Endothelial cell (in vitro differentiated cells): ENCODE data around the gene FLRT2. TPM values are rescaled to one million over a fixed set of nuclear protein-coding genes. Genes with fewer than 3 reads are reported as not detected.

Source experiments
- DNase-seq: peaks from one replicate; pipeline ENCODE4 v3.0.0; 2021; ENCODE audit warnings: low spot score
- H3K27ac Mint-ChIP-seq: one replicate; pipeline ENCODE4 v1.8.0; 2021; ENCODE audit warnings: mixed read lengths, inconsistent platforms; ENCODE audit not compliant: unreplicated experiment
- H3K27me3 Mint-ChIP-seq: one replicate; pipeline ENCODE4 v1.8.0; 2021; ENCODE audit warnings: mild to moderate bottlenecking, moderate library complexity, mixed read lengths, inconsistent platforms; ENCODE audit not compliant: unreplicated experiment
- H3K36me3 Mint-ChIP-seq: one replicate; pipeline ENCODE4 v1.8.0; 2021; ENCODE audit warnings: mild to moderate bottlenecking, low read depth, mixed read lengths, inconsistent platforms; ENCODE audit not compliant: unreplicated experiment
- H3K4me1 Mint-ChIP-seq: one replicate; pipeline ENCODE4 v1.8.0; 2021; ENCODE audit warnings: mild to moderate bottlenecking, mixed read lengths, inconsistent platforms; ENCODE audit not compliant: unreplicated experiment
- H3K4me3 Mint-ChIP-seq: one replicate; pipeline ENCODE4 v1.8.0; 2021; ENCODE audit warnings: mild to moderate bottlenecking, mixed read lengths, inconsistent platforms; ENCODE audit not compliant: unreplicated experiment
- H3K9me3 Mint-ChIP-seq: one replicate; pipeline ENCODE4 v1.8.0; 2021; ENCODE audit warnings: mixed read lengths, inconsistent platforms; ENCODE audit not compliant: unreplicated experiment
- total RNA-seq: library from RNA; stranded (reverse); fragmentation: NEBNext Ultra II Directional; extraction: Animal tissue kit (Norgen Biotek cat#: 25700); gene quantifications from one replicate; pipeline ENCODE4 v1.2.1, GENCODE V29; 2021; ENCODE audit not compliant: unreplicated experiment
- TF ChIP-seq, protein P1 (sequence below): fragments of 200-600 bp; sonication (generic); IDR thresholded peaks from one replicate; pipeline ENCODE4 v1.5.0; 2021; ENCODE audit warnings: antibody characterized with exemption; ENCODE audit not compliant: unreplicated experiment

The FLRT2 gene
- total RNA-seq, 1 donor from 2014 or later = 7.8 TPM

DNA sequence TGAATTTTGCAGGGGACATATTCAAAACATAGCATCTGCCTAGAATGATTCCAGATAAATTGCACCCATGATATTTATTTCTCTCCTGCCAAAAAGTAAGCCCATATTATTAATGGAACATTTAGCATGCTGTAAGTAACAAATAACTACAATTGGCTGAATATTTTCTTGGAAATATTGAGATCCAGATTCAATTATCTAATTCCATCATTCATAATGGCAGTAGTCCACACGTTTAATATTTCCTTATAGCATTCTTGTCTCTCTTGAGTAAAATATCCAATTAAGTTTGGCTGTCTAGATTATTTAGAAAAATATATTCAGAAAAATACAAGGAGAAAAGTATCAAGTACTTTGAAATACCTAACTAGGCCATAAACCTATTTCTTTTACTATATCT lies 157.5 kb downstream of the FLRT2 start:
- no peaks in the 10 kb centered on the region for H3K4me1 Mint-ChIP-seq
- TF ChIP-seq, protein P1, sequence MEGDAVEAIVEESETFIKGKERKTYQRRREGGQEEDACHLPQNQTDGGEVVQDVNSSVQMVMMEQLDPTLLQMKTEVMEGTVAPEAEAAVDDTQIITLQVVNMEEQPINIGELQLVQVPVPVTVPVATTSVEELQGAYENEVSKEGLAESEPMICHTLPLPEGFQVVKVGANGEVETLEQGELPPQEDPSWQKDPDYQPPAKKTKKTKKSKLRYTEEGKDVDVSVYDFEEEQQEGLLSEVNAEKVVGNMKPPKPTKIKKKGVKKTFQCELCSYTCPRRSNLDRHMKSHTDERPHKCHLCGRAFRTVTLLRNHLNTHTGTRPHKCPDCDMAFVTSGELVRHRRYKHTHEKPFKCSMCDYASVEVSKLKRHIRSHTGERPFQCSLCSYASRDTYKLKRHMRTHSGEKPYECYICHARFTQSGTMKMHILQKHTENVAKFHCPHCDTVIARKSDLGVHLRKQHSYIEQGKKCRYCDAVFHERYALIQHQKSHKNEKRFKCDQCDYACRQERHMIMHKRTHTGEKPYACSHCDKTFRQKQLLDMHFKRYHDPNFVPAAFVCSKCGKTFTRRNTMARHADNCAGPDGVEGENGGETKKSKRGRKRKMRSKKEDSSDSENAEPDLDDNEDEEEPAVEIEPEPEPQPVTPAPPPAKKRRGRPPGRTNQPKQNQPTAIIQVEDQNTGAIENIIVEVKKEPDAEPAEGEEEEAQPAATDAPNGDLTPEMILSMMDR = no peak
- H3K4me3 Mint-ChIP-seq = no peak overlapping the region

DNA sequence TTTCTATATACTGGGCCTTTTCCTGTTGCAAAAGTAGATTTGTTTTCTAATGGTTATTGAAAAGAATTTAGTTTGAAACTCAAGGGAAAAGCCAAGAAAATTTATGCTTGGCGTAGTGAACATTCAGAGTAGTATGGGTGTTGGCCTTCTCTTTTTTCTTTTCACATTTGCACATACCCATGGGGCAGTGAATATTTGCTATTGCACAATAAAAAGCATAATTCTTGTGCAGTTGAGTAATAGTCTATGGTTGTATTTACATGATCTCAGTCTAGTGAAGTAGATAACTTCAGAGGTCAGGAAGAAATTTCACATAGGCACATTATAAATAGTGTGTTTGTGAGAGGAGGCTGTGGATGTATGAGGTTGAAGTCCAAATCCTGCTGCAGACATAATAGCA lies 158.1 kb downstream of the FLRT2 start:
- no peak overlapping the region for H3K4me3 Mint-ChIP-seq
- H3K4me1 Mint-ChIP-seq = no peaks in the 10 kb centered on the region
- H3K27me3 Mint-ChIP-seq = peaks cover 2% of the 10 kb centered on the region
- TF ChIP-seq, protein P1 = no peak
- H3K9me3 Mint-ChIP-seq = no peaks in the 10 kb centered on the region
- H3K27ac Mint-ChIP-seq = no peak overlapping the region
- no peak for DNase-seq
- H3K36me3 Mint-ChIP-seq = no peaks in the 10 kb centered on the region

More for the DNA sequence above, 157.5 kb downstream of the FLRT2 start:
- no peaks in the 10 kb centered on the region for H3K36me3 Mint-ChIP-seq
- H3K9me3 Mint-ChIP-seq = no peaks in the 10 kb centered on the region
- no peak overlapping the region for H3K27ac Mint-ChIP-seq
- DNase-seq = no peak
- H3K27me3 Mint-ChIP-seq = peaks cover 2% of the 10 kb centered on the region

DNA sequence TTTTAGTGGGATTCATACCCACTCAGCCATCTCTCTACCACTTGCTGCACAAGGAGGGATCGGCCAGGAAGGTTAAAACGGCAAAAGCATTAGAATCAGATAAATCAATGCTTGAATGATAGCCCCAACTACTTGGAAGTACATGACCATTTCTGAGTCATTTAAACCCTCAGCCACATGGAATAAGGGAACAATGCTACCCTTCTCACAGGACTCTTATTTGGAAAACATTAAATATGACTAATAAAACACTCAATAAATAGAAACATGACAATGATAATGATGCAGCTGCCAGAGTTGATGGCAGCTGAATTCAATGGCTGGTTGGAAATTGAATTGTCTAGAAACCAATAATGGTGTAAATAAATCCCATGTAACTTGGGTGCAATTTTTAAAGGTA lies 165.4 kb downstream of the FLRT2 start:
- Mint-ChIP-seq H3K9me3 (no peaks in the 10 kb centered on the region), H3K4me1 (no peaks in the 10 kb centered on the region), H3K4me3 (no peak overlapping the region), H3K36me3 (no peaks in the 10 kb centered on the region), H3K27ac (no peak overlapping the region), H3K27me3 (no peaks in the 10 kb centered on the region)
- no peak for DNase-seq
- TF ChIP-seq, protein P1 = no peak

DNA sequence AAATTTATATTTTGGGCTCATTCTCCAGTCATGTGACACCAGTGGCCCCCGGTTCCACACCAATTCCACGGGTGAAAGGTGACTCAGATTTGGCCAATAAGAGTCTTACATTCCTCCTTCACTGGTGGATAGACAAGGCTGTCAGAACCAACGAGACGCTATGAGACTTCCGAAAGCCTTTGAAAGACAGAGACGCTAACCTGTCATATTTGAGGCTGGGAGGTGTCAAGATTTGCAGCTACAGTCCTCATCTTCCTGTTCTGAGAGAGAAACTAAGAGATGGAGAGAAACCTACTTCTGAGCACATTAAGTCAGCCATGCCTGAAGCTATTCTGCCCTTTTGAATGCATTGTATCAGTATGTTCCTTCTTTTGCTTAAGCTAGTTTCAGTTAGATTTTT lies 171.2 kb downstream of the FLRT2 start:
- no peak overlapping the region for H3K27ac Mint-ChIP-seq
- no peaks in the 10 kb centered on the region for H3K27me3 Mint-ChIP-seq
- H3K4me3 Mint-ChIP-seq = no peak overlapping the region
- DNase-seq = no peak
- H3K36me3 Mint-ChIP-seq = no peaks in the 10 kb centered on the region
- no peaks in the 10 kb centered on the region for H3K9me3 Mint-ChIP-seq
- peaks cover 7% of the 10 kb centered on the region for H3K4me1 Mint-ChIP-seq
- TF ChIP-seq, protein P1 = no peak

DNA sequence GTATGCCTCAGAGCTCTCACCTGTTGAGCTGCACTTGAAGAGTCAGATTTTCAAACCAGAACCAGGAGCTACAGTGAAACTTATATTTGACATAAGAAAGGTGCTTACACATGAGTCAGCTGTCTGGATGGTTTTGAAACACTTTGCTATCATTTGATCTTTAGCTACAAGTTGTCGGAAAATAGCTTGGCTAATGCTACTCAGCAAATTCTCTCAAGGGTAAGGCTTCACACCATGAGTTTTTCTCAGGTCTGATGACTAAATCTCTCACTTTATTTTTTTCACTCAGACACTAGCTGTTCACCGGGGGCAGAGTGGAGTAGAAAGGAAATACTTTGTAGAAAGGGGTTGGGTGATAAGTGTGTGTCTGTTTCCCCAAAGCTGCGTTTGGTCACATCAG lies 171.8 kb downstream of the FLRT2 start:
- DNase-seq = no peak
- no peak overlapping the region for H3K27ac Mint-ChIP-seq
- peaks cover 7% of the 10 kb centered on the region for H3K4me1 Mint-ChIP-seq
- no peaks in the 10 kb centered on the region for H3K9me3 Mint-ChIP-seq
- H3K4me3 Mint-ChIP-seq = no peak overlapping the region
- no peaks in the 10 kb centered on the region for H3K27me3 Mint-ChIP-seq
- no peaks in the 10 kb centered on the region for H3K36me3 Mint-ChIP-seq
- TF ChIP-seq, protein P1 = no peak
